IMR-90 (cell line): ENCODE data around the gene PIP4K2A. TPM values are rescaled to one million over a fixed set of nuclear protein-coding genes. Genes with fewer than 3 reads are reported as not detected.

Experiments used
- ATAC-seq: fragments of 200-7000 bp; cut with Tn5 transposase; 2 replicates; pipeline ENCODE4 v1.9.1; 2020; ENCODE audit warnings: low read depth, mild to moderate bottlenecking, moderate library complexity
- BruUV-seq: library from RNA; stranded (reverse); fragments of 400-500 nt; replicated peaks from 2 replicates; lab custom pipeline; 2021; lab: Mats Ljungman, UMichigan
- CTCF ChIA-PET: fragments of 300-600 bp; formaldehyde crosslinking; extraction: SDS; loops from one replicate; lab custom pipeline; 2021; ENCODE audit warnings: antibody characterized with exemption; lab: Yijun Ruan, JAX
- POLR2A ChIA-PET: fragments of 300-600 bp; sonication (Branson Sonifier 250); formaldehyde crosslinking; loops from one replicate; lab custom pipeline; 2022; ENCODE audit warnings: antibody characterized with exemption; ENCODE audit not compliant: unreplicated experiment; lab: Charles Lee
- DNase-seq: peaks from one replicate; pipeline ENCODE4 v3.0.0; 2013
- H2AFZ ChIP-seq: replicated peaks from 2 replicates; pipeline ENCODE3; 2013; ENCODE audit warnings: low read length, mild to moderate bottlenecking; ENCODE audit not compliant: poor library complexity
- H2AK5ac ChIP-seq: 2 replicates; pipeline ENCODE4 v1.6.1; 2013; ENCODE audit warnings: low read depth, low read length, inconsistent platforms
- H2AK9ac ChIP-seq: replicated peaks from 2 replicates; pipeline ENCODE3; 2013; ENCODE audit warnings: mild to moderate bottlenecking, low read depth, low read length, moderate library complexity; ENCODE audit not compliant: poor library complexity
- H2BK120ac ChIP-seq: 2 replicates; pipeline ENCODE4 v1.6.1; 2013; ENCODE audit warnings: low read depth, low read length, inconsistent platforms
- H2BK15ac ChIP-seq: 3 replicates; pipeline ENCODE4 v1.6.1; 2013; ENCODE audit warnings: low read depth, low read length, inconsistent platforms
- H2BK20ac ChIP-seq: 2 replicates; pipeline ENCODE4 v1.6.1; 2013; ENCODE audit warnings: low read depth, mild to moderate bottlenecking, inconsistent platforms, low read length, moderate library complexity
- H2BK5ac ChIP-seq: 2 replicates; pipeline ENCODE4 v1.6.1; 2013; ENCODE audit warnings: mild to moderate bottlenecking, low read depth, low read length, inconsistent platforms; ENCODE audit not compliant: poor library complexity, severe bottlenecking
- H3K14ac ChIP-seq: replicated peaks from 2 replicates; pipeline ENCODE4 v1.6.1; 2013; ENCODE audit warnings: low read depth, low read length, inconsistent platforms
- H3K18ac ChIP-seq: 2 replicates; pipeline ENCODE4 v1.6.1; 2013; ENCODE audit warnings: low read depth, low read length, control low read depth
- H3K23ac ChIP-seq: 2 replicates; pipeline ENCODE4 v1.6.1; 2013; ENCODE audit warnings: low read depth, low read length, inconsistent platforms
- H3K27ac ChIP-seq: 2 replicates; pipeline ENCODE4 v1.5.1; 2013; ENCODE audit warnings: mild to moderate bottlenecking, control low read depth, low read length; ENCODE audit not compliant: insufficient read depth
- H3K27me3 ChIP-seq: 2 replicates; pipeline ENCODE4 v1.6.1; 2013; ENCODE audit warnings: low read length; ENCODE audit not compliant: control insufficient read depth, insufficient read depth
- H3K36me3 ChIP-seq: 2 replicates; pipeline ENCODE4 v1.6.1; 2013; ENCODE audit warnings: low read length, mixed read lengths; ENCODE audit not compliant: control insufficient read depth, insufficient read depth
- H3K4ac ChIP-seq: 2 replicates; pipeline ENCODE4 v1.6.1; 2013; ENCODE audit warnings: low read depth, low read length, inconsistent platforms
- H3K4me1 ChIP-seq: 2 replicates; pipeline ENCODE4 v1.6.1; 2013; ENCODE audit warnings: low read length, mixed read lengths; ENCODE audit not compliant: control insufficient read depth, insufficient read depth
- H3K4me2 ChIP-seq: 2 replicates; pipeline ENCODE4 v1.6.1; 2013; ENCODE audit warnings: low read depth, mild to moderate bottlenecking, control low read depth, low read length, moderate library complexity
- H3K4me3 ChIP-seq: 2 replicates; pipeline ENCODE4 v1.5.1; 2013; ENCODE audit warnings: low read depth, mild to moderate bottlenecking, control low read depth, low read length, moderate library complexity; ENCODE audit not compliant: insufficient read depth
- H3K56ac ChIP-seq: 2 replicates; pipeline ENCODE4 v1.6.1; 2013; ENCODE audit warnings: low read length, inconsistent platforms; ENCODE audit not compliant: insufficient read depth; ENCODE audit errors: extremely low read depth
- H3K79me1 ChIP-seq, 2 experiments: 2 replicates each; pipeline ENCODE4 v1.6.1; 2013; ENCODE audit warnings: low read length in 2 of 2, inconsistent platforms in 1 of 2, low read depth in 1 of 2
- H3K9ac ChIP-seq: 2 replicates; pipeline ENCODE4 v1.6.1; 2013; ENCODE audit warnings: low read depth, low read length, control low read depth
- H3K9me1 ChIP-seq: 2 replicates; pipeline ENCODE4 v1.6.1; 2013; ENCODE audit warnings: low read length, inconsistent platforms; ENCODE audit not compliant: insufficient read depth
- H3K9me3 ChIP-seq: 2 replicates; pipeline ENCODE4 v1.6.1; 2013; ENCODE audit warnings: low read length; ENCODE audit not compliant: control insufficient read depth, insufficient read depth
- H4K20me1 ChIP-seq: 2 replicates; pipeline ENCODE4 v1.6.1; 2013; ENCODE audit warnings: low read length, inconsistent platforms; ENCODE audit not compliant: insufficient read depth
- H4K5ac ChIP-seq: 2 replicates; pipeline ENCODE4 v1.6.1; 2013; ENCODE audit warnings: mild to moderate bottlenecking, low read depth, low read length, control low read depth
- H4K8ac ChIP-seq, 2 experiments: 2 replicates each; pipeline ENCODE4 v1.6.1; 2013; ENCODE audit warnings: low read depth in 2 of 2, low read length in 2 of 2, control low read depth in 1 of 2, inconsistent platforms in 1 of 2
- H4K91ac ChIP-seq: 2 replicates; pipeline ENCODE4 v1.6.1; 2013; ENCODE audit warnings: low read depth, low read length, inconsistent platforms; ENCODE audit not compliant: insufficient read depth
- BHLHE40 ChIP-seq: fragments of 150-350 bp; IDR thresholded peaks from 2 replicates; pipeline ENCODE4 v1.6.1; 2016; ENCODE audit warnings: mild to moderate bottlenecking, low read depth, low read length
- CHD1 ChIP-seq: IDR thresholded peaks from 2 replicates; pipeline ENCODE4 v1.6.1; 2012; ENCODE audit warnings: low read depth, low read length, improper control_type of control experiment
- MAFK ChIP-seq: IDR thresholded peaks from 2 replicates; pipeline ENCODE4 v1.6.1; 2012; ENCODE audit warnings: low read depth, low read length, improper control_type of control experiment
- MAZ ChIP-seq: IDR thresholded peaks from 2 replicates; pipeline ENCODE4 v1.6.1; 2012; ENCODE audit warnings: low read depth, mild to moderate bottlenecking, low read length, improper control_type of control experiment, moderate library complexity, borderline replicate concordance
- NFE2L2 ChIP-seq: fragments of 150-350 bp; IDR thresholded peaks from 2 replicates; pipeline ENCODE4 v1.6.1; 2016; ENCODE audit warnings: low read depth, mild to moderate bottlenecking, low read length
- RAD21 ChIP-seq: IDR thresholded peaks from 2 replicates; pipeline ENCODE4 v1.6.1; 2012; ENCODE audit warnings: low read length, improper control_type of control experiment
- SMC3 ChIP-seq: fragments of 150-350 bp; IDR thresholded peaks from 2 replicates; pipeline ENCODE4 v1.6.1; 2016; ENCODE audit warnings: low read depth, mild to moderate bottlenecking, antibody characterized with exemption, low read length, moderate library complexity
- WGBS, 2 experiments: methylation state at CpG; one replicate each; pipeline versions ENCODE4 v1.1.5 to v1.1.7; 2013; ENCODE audit warnings: missing lambda C conversion rate in 2 of 2; ENCODE audit not compliant: insufficient read length in 1 of 2; ENCODE audit errors: extremely low coverage in 2 of 2; 5-methylcytosine and 5-hydroxymethylcytosine counted together
- dilution Hi-C: fragments of 300-500 bp; cut with HindIII; formaldehyde crosslinking; loops from one replicate; pipeline ENCODE4 v1.14.3; 2018; ENCODE audit warnings: low sequenced_read_pairs; ENCODE audit not compliant: unreplicated experiment
- in situ Hi-C: fragments of 300-500 bp; cut with MboI; formaldehyde crosslinking; loops from 3 replicates; pipeline ENCODE4 v1.14.3; 2019; ENCODE audit warnings: low sequenced_read_pairs, inconsistent platforms, mixed read lengths
- intact Hi-C: fragments of 100-400 bp; cut with micrococcal nuclease; formaldehyde crosslinking; loops from 2 replicates; pipeline ENCODE4 v1.10.0; 2022
- polyA plus RNA-seq, 3 experiments: library from polyadenylated mRNA; depleted of rRNA; stranded (reverse); fragments of >200 nt; gene quantifications; 2 replicates each; pipeline ENCODE4 v1.2.3, GENCODE V29; 2012; ENCODE audit warnings: low replicate concordance in 1 of 3
- total RNA-seq: library from RNA; depleted of rRNA; stranded (reverse); fragments of >200 nt; gene quantifications from 2 replicates; pipeline ENCODE4 v1.2.3, GENCODE V29; 2012
- TF ChIP-seq, protein P1 (sequence below): fragments of 150-350 bp; IDR thresholded peaks from 2 replicates; pipeline ENCODE4 v1.6.1; 2017; ENCODE audit warnings: mild to moderate bottlenecking, antibody characterized with exemption, low read length, low read depth

Gene PIP4K2A
- total and polyA plus RNA-seq, 2 of the 4 experiments (the other 2 are of a cell fraction): 9.8 to 18.1 TPM

DNA sequence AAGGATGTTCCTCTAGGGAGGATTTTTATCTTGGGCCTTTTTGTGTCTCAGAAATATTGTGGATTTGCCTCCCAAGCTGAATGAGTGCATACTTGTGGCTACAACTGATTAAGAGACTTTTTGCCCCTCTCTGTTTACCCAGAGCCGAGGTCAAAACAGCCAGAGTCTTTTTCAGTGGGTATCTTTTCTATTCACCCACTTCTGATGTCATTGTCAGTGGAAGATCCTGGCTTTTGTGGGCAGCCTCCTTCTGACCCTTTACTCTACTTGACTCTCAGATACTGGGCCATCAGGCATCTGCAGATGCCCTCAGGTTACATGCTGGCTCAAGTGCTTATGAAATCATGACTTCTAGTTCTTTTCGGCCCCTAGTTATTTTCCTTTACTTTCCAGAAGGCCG lies 19.6 kb upstream of the PIP4K2A start:
- ChIA-PET CTCF (no interaction called here), POLR2A (no interaction called here)
- no peaks in the 10 kb centered on the region for H3K9me3 ChIP-seq
- no peaks in the 10 kb centered on the region for H3K9me1 ChIP-seq
- in situ Hi-C loops: no loop called here
- no peak overlapping the region for H3K23ac ChIP-seq
- no peak overlapping the region for H3K14ac ChIP-seq
- no peak overlapping the region for H2AFZ ChIP-seq
- H3K9ac ChIP-seq: no peak overlapping the region
- H3K4me2 ChIP-seq: no peak overlapping the region
- no peaks in the 10 kb centered on the region; the same call in 1 of the 2 replicates for H3K27me3 ChIP-seq
- H3K79me1 ChIP-seq: no peaks in the 10 kb centered on the region
- H4K20me1 ChIP-seq: no peaks in the 10 kb centered on the region
- no peak overlapping the region for H3K56ac ChIP-seq
- no peak overlapping the region for H3K27ac ChIP-seq
- no peak overlapping the region for H2AK5ac ChIP-seq
- no peak overlapping the region for H2BK5ac ChIP-seq
- WGBS, 2 experiments: no CpG with 5 or more reads among the region's 3 CpGs
- H2AK9ac ChIP-seq: no peak overlapping the region
- H3K4ac ChIP-seq: no peak overlapping the region
- no peak overlapping the region for H2BK120ac ChIP-seq
- no peak overlapping the region for H2BK20ac ChIP-seq
- dilution Hi-C loops: no loop called here
- no peak for DNase-seq
- no peak overlapping the region for H2BK15ac ChIP-seq
- H4K8ac ChIP-seq: no peak overlapping the region
- H3K4me1 ChIP-seq: no peaks in the 10 kb centered on the region; the same call in 1 of the 2 replicates
- TF ChIP-seq CHD1 (no peak), NFE2L2 (no peak), MAZ (no peak), MAFK (no peak), SMC3 (no peak), RAD21 (no peak), BHLHE40 (no peak)
- TF ChIP-seq, protein P1, sequence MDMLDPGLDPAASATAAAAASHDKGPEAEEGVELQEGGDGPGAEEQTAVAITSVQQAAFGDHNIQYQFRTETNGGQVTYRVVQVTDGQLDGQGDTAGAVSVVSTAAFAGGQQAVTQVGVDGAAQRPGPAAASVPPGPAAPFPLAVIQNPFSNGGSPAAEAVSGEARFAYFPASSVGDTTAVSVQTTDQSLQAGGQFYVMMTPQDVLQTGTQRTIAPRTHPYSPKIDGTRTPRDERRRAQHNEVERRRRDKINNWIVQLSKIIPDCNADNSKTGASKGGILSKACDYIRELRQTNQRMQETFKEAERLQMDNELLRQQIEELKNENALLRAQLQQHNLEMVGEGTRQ: no peak
- no peak overlapping the region for H3K18ac ChIP-seq
- intact Hi-C loops: no loop called here
- H4K5ac ChIP-seq: no peak overlapping the region
- no TSS peak for BruUV-seq
- no peaks in the 10 kb centered on the region for H3K36me3 ChIP-seq
- H4K91ac ChIP-seq: no peak overlapping the region
- H3K4me3 ChIP-seq: no peak overlapping the region
- no peak for ATAC-seq
